ENCODE measurements around the gene SYNGAP1.
A peak's percentile ranks its signal among the peaks of the same experiment; 100 is the strongest.
"Not testable (repeated sequence)": the region's sequence is repeated elsewhere in the genome, so short reads cannot be mapped to it uniquely, and the experiment has no call there.

SYNGAP1 gene

DNA sequence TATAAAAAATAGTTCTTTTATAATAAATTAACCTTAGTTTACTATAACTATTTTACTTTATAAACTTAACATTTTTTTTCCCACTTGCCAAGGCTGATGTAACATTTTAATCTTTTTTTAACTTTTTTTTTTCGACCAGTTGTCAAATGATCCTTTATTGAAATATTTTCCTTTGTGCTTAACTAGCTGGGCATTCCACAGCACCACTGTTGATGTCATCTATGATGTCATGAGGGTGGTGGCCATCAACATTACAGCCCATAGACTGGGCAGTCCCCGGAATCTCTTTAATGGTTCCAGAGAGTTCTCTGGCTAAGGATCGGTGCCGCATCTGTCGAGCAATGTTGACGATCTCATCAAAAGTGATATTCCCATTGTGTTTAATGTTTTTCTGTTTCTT, 20.0 kb upstream of the SYNGAP1 start:
- DNase-seq (ENCODE audit: low read depth in 2 of 3, low spot score in 2 of 3), result not testable (repeated sequence)

DNA sequence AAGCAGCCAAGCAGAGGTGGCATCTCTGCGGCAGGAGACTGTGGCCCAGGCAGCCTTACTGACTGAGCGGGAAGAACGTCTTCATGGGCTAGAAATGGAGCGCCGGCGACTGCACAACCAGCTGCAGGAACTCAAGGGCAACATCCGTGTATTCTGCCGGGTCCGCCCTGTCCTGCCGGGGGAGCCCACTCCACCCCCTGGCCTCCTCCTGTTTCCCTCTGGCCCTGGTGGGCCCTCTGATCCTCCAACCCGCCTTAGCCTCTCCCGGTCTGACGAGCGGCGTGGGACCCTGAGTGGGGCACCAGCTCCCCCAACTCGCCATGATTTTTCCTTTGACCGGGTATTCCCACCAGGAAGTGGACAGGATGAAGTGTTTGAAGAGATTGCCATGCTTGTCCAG, 15.0 kb upstream of the SYNGAP1 start:
- no peak for DNase-seq (ENCODE audit: low read depth in 2 of 3, low spot score in 2 of 3)

DNA sequence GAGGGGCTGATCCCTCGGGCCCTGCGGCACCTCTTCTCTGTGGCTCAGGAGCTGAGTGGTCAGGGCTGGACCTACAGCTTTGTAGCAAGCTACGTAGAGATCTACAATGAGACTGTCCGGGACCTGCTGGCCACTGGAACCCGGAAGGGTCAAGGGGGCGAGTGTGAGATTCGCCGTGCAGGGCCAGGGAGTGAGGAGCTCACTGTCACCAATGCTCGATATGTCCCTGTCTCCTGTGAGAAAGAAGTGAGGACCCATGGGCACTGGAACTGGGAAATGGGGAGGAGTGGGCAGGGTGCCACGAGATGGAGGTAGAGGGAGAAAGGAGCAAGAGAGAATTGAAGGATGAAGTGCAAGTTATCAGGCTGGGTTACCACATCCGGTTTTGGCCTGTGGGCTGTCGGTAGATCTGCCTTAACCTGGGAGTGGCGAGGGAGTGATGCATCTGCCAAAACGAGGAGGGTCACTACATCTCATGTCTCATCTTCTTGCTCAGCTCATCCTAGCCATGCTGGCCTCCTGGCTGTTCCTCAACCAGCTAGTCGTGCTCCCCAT, 14.4 kb upstream of the SYNGAP1 start:
- DNase-seq (ENCODE audit: low read depth in 2 of 3, low spot score in 2 of 3), result no peak

DNA sequence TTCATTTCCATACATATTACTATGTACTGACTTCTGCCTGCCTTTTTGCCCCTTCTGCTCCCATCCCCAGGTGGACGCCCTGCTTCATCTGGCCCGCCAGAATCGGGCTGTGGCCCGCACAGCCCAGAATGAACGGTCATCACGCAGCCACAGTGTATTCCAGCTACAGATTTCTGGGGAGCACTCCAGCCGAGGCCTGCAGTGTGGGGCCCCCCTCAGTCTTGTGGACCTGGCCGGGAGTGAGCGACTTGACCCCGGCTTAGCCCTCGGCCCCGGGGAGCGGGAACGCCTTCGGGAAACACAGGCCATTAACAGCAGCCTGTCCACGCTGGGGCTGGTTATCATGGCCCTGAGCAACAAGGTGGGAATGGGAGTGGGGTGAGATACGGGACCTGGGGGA, 13.7 kb upstream of the SYNGAP1 start:
- DNase-seq (ENCODE audit: low read depth in 2 of 3, low spot score in 2 of 3), result no peak

DNA sequence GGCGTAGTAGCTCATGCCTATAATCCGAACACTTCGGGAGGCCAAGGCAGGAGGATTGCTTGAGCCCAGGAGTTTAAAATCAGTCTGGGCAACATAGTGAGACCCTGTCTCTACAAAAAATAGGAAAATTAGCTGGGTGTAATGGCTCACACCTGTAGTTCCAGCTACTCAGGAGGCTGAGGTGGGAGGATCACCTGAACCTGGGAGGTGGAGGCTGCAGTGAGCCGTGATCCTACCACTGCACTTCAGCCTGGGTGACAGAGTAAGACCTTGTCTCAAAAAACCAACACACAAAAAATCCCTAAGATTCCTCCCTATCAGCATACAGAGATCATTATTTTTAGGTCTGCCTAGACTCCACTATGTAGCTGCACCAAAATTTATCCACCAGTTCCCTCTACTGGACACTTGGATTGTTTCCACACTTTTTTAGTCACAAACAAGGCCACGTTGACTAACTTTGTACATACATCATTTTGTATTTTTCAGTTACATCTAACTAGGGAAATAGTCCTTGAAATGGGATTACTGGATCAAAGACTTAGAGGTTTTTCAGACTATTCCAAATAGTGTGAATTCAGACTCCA, 12.6 kb upstream of the SYNGAP1 start:
- DNase-seq (ENCODE audit: low read depth in 2 of 3, low spot score in 2 of 3), result no peak

DNA sequence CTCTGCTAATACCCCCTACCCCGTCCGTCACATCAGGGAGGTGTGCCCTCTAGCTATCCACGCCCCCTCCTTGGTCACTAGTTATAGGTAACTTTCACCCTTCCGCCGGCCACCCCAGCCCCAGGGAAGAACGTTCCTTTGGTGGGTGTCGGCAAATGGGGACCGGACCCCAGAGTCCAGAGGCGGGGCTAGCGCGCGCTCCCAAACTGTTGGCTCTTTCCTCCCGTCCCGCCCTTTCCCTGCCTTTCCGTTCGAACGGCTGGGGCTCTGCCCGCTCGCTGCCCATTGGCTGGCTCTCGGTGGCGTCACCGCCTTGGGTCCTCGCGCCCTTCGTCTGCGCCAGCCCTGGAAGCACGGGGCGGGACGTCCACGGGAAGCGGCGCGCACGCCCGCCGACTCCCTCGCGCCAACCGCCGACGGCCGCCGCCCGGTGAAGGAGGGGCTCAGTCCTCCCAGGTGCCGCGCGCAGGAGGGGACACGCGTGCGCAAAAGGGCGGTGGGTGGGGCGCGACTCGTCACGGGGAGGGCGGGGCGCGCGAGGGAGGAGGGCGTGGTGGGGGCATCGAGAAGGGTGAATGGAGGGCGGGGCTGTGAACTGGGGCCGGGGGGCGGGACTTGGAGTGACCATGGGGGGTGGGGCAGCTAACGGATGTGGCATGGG, 9.7 kb upstream of the SYNGAP1 start:
- DNase-seq (ENCODE audit: low read depth in 2 of 3, low spot score in 2 of 3), result peak; percentile 98 to 99 (median 98)

DNA sequence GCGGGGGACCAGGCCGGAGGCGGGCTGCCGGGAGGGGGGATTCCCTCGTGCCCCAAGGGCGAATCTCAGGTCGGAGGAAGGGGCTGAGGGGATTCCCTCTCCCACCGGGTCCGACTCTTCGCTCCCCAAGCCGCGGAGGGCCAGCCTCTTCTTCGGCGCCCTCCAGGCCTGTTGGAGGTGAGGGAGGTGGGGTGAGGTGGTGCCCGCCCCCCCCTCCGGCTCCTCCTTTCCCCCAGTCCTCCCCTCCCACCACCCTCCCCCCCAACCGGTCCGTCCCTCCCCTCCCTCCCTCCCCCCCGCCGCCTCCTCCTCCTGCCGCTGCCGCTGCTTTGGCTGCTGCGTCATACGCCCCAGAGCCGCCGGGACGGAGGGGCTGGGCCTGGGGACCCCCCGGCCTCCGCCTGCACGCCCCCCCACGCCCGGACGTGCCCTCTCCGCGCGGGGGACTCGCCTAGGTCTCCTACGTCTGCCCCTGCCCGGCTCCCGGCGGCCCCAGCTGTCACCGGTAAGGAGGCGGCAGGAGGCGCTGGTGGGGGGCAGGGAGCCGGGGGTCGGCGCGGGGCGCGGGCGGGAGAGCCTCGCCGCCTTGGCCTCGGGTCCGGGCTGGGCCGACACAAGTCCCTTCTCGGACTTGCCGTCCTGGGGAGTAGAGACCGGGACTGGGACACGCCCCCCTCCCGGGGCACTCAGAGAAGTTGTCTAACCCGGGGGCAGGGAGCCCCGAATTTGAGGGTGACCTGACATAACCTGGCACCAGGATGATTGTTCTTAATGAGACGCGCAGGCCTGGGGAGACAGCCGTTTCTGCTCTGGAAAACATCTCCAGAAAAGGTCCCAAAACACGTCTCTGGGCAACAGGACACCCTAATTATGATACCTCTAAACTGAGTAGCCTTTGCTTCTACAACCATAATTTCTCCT, 8.9 kb upstream of the SYNGAP1 start, which contains the start of gene PHF1:
TSS of gene PHF1 (plus strand) at position 304 of the 921 bp plus-strand sequence. CDS start 1,250 bp downstream, outside the sequence.
- no peak for DNase-seq (ENCODE audit: low read depth in 2 of 3, low spot score in 2 of 3)

DNA sequence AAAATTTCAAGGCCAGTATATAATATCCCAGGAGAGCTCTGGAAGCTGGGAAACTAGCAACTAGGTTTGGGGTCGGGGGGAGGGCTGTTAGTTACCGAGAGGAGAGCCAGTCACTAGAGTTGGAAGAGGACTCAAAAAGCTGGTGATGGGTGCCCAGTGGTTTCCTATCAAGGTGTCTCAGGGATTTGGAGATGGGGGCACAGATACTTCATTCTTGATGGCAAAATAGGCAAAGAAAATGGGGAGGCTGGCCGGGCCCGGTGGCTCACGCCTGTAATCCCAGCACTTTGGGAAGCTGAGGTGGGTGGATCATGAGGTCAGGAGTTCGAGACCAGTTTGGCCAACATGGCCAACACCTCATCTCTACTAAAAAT, 8.2 kb upstream of the SYNGAP1 start:
- DNase-seq (ENCODE audit: low read depth in 2 of 3, low spot score in 2 of 3), result no peak

DNA sequence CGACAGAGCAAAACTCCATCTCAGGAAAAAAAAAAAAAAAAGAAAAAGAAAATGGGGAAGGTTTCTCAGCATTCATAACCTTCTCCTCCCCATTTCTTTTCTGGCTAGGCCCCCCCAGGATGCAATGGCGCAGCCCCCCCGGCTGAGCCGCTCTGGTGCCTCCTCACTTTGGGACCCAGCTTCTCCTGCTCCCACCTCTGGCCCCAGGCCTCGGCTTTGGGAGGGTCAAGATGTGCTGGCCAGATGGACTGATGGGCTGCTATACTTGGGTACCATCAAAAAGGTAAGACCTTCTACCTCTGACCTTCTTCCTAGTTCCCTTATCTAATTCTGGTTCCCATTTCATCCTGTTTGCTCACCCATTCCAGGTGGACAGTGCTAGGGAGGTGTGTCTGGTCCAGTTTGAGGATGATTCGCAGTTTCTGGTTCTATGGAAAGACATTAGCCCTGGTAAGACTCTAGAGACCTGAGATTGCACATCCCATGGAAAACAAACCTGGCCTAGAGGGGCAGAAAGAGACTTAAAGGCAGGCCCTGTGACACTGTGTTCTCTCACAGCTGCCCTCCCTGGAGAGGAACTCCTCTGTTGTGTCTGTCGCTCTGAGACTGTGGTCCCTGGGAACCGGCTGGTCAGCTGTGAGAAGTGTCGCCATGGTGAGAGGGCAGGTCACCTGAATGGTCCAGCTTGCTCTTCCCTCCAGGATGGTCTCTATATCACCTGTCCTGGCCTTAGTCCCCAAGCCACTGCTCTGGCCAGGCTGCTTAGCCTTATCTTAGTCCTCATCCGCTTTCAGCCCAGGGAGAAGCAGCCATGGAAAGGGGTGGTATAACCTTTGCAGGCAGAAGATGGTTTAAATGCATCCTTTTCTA, 7.5 kb upstream of the SYNGAP1 start:
- DNase-seq (ENCODE audit: low read depth in 2 of 3, low spot score in 2 of 3), result no peak

DNA sequence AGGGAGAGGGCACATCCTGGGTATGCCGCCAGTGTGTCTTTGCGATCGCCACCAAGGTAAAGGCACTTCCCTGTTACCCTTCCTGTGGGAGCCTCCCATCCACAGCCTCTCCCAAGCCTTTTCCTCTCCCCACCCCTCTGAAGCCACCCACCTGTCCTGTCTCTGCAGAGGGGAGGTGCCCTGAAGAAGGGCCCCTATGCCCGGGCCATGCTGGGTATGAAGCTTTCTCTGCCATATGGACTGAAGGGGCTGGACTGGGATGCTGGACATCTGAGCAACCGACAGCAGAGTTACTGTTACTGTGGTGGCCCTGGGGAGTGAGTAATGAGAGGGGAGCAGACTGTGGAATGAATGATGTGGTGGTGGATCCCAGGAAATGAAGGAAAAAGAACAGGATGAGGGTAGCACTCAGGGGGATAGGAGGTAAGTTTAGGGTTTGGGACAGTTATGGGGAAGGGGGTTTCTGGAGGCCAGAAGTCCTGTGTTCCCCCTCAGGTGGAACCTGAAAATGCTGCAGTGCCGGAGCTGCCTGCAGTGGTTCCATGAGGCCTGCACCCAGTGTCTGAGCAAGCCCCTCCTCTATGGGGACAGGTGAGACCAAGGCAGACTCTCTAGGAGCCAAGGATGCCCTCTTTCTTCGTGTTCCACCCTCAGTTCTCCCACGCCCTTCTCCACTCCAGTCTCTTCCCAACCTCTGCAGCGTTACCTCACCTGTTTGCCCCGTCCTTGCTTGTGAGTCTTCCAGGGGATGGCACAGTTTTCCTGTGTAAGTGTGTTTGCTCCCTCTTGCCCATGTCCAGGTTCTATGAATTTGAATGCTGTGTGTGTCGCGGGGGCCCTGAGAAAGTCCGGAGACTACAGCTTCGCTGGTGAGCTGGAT, 6.4 kb upstream of the SYNGAP1 start:
- DNase-seq (ENCODE audit: low read depth in 2 of 3, low spot score in 2 of 3), result no peak

DNA sequence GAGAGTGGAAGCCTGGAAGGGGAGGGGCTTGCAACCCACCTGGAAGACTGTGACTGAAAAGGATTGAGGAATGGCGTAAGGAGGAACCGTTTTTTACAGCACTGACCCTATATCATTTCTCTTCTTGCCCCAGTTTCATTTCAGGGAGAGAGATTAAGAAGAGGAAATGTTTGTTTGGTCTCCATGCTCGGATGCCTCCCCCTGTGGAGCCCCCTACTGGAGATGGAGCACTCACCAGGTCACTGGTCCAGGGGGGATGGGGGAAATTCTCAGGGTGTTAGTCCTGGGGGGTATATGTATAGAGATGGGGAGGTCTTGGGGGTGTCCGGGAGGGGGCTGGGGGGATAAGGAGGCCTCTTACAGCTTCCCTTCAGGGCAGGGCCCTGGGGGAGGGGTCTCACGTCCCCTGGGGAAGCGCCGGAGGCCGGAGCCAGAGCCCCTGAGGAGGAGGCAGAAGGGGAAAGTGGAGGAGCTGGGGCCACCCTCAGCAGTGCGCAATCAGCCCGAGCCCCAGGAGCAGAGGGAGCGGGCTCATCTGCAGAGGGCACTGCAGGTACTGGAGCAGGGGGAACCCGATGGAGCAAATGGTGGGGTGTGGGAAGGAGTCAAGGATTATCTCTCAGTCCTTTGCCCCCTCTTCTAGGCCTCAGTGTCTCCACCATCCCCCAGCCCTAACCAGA, 5.1 kb upstream of the SYNGAP1 start:
- no peak for DNase-seq (ENCODE audit: low read depth in 2 of 3, low spot score in 2 of 3)

DNA sequence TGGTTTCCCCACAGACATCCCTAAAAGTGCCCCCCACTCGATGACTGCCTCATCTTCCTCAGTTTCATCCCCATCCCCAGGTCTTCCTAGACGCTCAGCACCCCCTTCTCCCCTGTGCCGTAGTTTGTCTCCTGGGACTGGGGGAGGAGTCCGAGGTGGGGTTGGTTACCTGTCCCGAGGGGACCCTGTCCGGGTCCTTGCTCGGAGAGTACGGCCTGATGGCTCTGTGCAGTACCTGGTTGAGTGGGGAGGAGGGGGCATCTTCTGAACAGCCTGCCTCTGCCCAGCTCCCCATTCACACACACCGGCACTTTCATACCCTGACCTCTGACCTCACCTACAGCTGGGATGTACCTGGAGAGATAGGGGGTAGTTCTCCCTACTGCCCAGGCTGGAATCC, 4.0 kb upstream of the SYNGAP1 start:
- no peak for DNase-seq (ENCODE audit: low read depth in 2 of 3, low spot score in 2 of 3)

DNA sequence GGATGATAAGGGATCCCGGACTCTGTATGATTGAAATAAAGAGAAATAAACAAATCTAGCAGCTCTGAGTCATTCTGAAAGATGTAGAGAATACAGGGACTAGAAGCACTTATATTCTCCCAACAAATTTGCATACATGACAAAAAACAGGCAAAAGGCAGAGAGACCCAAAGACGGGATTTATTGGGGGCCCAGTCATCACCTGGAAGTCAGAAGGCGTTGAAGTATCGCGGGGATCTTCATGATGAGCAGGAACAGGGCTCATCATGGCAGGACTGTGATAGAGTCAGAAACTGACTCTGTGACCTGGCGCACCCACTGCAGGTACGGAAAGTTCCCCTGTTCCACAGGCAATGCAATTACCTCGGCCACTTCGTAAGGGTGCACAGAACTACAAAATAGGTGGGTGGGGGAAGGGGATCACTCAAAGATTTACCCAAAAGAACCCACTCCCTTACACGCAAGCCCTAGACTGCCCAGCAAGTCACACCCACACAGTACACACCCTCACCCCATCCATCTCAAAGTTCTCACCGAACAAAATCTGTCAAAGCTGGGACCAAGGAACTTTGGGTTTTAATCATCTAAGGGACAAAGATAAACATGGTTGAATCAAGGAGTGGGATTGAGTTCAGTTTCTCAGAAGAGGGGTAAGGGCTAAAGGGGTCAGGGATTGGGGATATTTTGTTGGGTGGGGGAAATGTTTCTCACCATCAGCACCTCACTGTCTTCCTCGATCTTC, 3.3 kb upstream of the SYNGAP1 start:
- DNase-seq (ENCODE audit: low read depth in 2 of 3, low spot score in 2 of 3), result no peak

DNA sequence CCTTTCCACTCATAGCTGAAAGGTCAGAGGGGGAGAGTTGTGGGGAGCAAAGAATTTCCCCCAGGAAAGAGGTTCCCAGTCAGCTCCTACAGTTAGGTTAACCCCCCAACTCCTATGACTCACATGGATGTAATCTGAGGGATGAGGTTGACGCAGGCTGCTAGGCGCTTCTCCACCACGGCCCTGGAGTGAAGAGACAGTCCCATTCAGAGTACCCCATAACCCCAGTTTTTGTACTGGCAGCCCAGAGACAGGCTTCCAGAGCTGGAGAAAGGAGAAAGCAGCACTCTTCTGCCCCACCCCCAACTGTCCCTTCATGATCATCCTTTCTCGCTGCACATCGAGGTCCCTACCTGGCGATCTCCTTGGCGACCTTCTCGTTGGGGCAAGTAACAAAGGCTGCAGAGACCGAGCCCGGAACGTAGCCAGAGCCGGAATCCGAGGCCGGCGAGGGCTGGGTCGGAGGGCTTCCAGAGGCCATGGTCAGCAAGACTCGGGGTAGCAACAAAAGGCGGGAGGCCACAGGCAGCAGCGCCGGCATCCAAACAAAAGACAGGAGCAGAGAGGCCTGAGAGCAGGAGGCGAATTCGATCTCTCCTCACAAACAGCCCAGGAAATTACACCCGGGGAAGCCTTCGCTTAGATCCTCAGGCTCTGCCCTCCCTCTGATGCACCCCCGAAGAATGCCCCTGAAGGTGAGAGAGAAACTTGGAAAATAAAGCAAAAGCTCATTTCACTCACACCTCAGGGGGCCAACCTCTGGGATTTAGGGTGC, 2.5 kb upstream of the SYNGAP1 start:
- DNase-seq (ENCODE audit: low read depth in 2 of 3, low spot score in 2 of 3), result no peak

DNA sequence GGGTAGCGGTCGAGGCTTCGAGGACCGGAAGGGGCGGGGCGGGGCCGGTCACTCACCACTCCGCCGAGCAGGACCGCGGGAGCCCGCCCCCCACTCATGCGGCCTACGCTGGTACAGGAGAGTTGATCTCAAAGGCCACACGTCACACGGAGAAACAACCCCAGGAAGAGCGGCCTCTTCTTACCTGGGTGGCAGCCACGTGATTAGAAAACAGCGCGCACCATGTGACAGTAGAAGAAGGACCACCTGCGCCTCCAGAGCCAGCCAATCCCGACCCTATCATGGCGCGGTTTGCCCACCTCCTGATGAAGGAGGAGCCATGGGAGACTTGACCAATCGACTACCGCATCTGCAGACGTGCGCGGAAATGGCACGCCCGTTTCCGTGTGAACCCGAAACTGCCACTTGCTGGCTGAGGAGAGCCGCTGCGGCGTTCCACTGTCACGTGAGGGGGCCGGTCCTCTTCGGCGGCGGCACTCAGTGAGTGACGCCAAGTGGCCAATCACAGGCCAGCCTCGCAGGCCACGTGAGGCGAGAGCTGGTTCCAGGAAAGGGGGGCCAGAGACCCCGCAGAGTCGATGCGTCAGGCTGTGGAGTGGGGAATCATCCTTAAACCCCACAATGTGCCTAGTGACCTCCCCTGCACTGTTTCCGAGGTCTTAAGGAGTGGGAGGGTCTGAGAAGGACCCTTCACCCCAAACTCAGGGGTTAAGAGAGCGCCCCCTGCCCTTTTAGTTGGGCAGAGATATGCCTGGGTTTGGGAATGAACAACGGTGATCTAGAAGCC, 1.8 kb upstream of the SYNGAP1 start, which contains the start of gene CUTA:
TSS of gene CUTA (minus strand) at position 205 of the 787 bp plus-strand sequence. CDS start at position 98, 107 bp downstream.
- peak; percentile 72 to 97 (median 85) for DNase-seq (ENCODE audit: low read depth in 2 of 3, low spot score in 2 of 3)

DNA sequence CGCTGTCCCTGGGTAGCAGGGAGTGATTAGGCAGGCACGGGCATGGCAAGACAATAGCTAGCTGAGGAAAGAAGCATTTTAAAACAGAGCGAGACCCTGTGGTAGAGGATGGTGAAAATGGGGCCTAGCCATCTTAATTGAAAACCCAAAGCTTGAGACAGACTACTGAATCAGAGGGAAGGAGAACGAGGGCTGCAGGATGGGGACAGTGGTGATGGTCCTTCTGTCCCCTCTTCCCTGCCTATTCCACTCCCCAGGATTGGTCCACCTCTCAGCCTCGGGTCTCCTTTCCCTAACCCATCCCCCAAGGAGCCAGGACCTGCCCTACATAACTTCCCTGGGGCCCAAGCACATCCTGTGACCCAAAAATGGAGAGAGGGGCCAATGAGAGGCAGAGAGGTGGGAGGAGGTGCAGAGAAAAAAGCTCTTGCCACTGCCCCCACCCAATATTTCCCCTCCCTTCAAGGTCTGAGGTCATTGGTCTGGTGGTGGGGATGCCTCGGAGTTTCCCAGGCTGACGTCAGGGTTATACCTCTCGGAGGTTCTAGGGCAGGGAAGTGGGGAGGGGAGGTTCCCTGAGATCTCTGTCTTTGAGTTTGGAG, 1.1 kb upstream of the SYNGAP1 start:
- peak in 1 of 3 experiments; percentile 38 for DNase-seq (ENCODE audit: low read depth in 2 of 3, low spot score in 2 of 3)
